ENCODE measurements around the gene TRNP1. TPM values are rescaled to one million over a fixed set of nuclear protein-coding genes. Genes with fewer than 3 reads are reported as not detected.

The TRNP1 gene
- total RNA-seq, 2 experiments from 2014 or later, result 0.19 to 0.20 TPM

GRCh38 chr1:27009601-27010197 is 16.2 kb downstream of the TRNP1 start:
- DNase-seq (no peak), ATAC-seq (ENCODE audit: poor library complexity) (no peak)
- H3K36me3 ChIP-seq (ENCODE audit: insufficient read depth, low read length), result no peaks in the 10 kb centered on the region
- Mint-ChIP-seq H3K27me3 (peaks cover 42% of the 10 kb centered on the region), H3K4me3 (no peak overlapping the region), H3K27ac (no peak overlapping the region), H3K9me3 (no peaks in the 10 kb centered on the region), H3K4me1 (ENCODE audit: low read depth) (peaks cover 5% of the 10 kb centered on the region), H3K36me3 (ENCODE audit: low read depth) (no peaks in the 10 kb centered on the region)
- H3K27ac ChIP-seq (ENCODE audit: low read depth in 1 of 2, low read length in 2 of 2), result no peak overlapping the region
- ChIA-PET CTCF (no interaction called here), POLR2A (no interaction called here)
- H3K27me3 ChIP-seq (ENCODE audit: control insufficient read depth in 1 of 2, insufficient read depth in 2 of 2, low read length in 2 of 2), result peaks cover 18 to 27% of the 10 kb centered on the region in 2 experiments
- H3K9me3 ChIP-seq (ENCODE audit: control insufficient read depth in 1 of 2, insufficient read depth in 1 of 2, low read length in 2 of 2), result peaks cover 0 to 7% of the 10 kb centered on the region in 2 experiments
- H3K4me3 ChIP-seq (ENCODE audit: low read length), result no peak overlapping the region
- intact Hi-C loops (cut with DNase I, micrococcal nuclease), result no loop called here
- no peak for TF ChIP-seq CTCF (IDR thresholded peaks at IDR 0.05)
- peaks cover 15% of the 10 kb centered on the region for H3K4me1 ChIP-seq (ENCODE audit: insufficient read depth, low read length)

- ChIA-PET CTCF (no interaction called here), POLR2A (no interaction called here)
- Mint-ChIP-seq H3K27ac (no peak overlapping the region), H3K4me1 (ENCODE audit: low read depth) (peaks cover 5% of the 10 kb centered on the region), H3K4me3 (no peak overlapping the region), H3K9me3 (no peaks in the 10 kb centered on the region), H3K36me3 (ENCODE audit: low read depth) (no peaks in the 10 kb centered on the region), H3K27me3 (peaks cover 42% of the 10 kb centered on the region)
- H3K36me3 ChIP-seq (ENCODE audit: insufficient read depth, low read length), result no peaks in the 10 kb centered on the region
- TF ChIP-seq CTCF (IDR thresholded peaks at IDR 0.05), result no peak
- ATAC-seq (ENCODE audit: poor library complexity) (no peak), DNase-seq (no peak)
- no peak overlapping the region for H3K27ac ChIP-seq (ENCODE audit: low read depth in 1 of 2, low read length in 2 of 2)
- H3K9me3 ChIP-seq (ENCODE audit: control insufficient read depth in 1 of 2, insufficient read depth in 1 of 2, low read length in 2 of 2), result peaks cover 0 to 7% of the 10 kb centered on the region in 2 experiments
- H3K27me3 ChIP-seq (ENCODE audit: control insufficient read depth in 1 of 2, insufficient read depth in 2 of 2, low read length in 2 of 2), result peaks cover 18 to 27% of the 10 kb centered on the region in 2 experiments
- H3K4me1 ChIP-seq (ENCODE audit: insufficient read depth, low read length), result peaks cover 15% of the 10 kb centered on the region
- intact Hi-C loops (cut with DNase I, micrococcal nuclease), result no loop called here
- no peak overlapping the region for H3K4me3 ChIP-seq (ENCODE audit: low read length)
Measured at GRCh38 chr1:27010226-27010994, 16.9 kb downstream of the TRNP1 start.

- H3K27me3 Mint-ChIP-seq, result peaks cover 44% of the 10 kb centered on the region
- ChIA-PET POLR2A (no interaction called here), CTCF (interaction anchor here (1.3 kb wide), 1 partner anchor 14 kb away, joined by 3 read pairs; no protein-coding TSS in a partner anchor)
- Histone ChIP-seq H3K36me3 (ENCODE audit: insufficient read depth, low read length) (no peaks in the 10 kb centered on the region), H3K27ac (ENCODE audit: low read depth in 1 of 2, low read length in 2 of 2) (no peak overlapping the region), H3K4me1 (ENCODE audit: insufficient read depth, low read length) (peaks cover 15% of the 10 kb centered on the region), H3K9me3 (ENCODE audit: control insufficient read depth in 1 of 2, insufficient read depth in 1 of 2, low read length in 2 of 2) (peaks cover 0 to 7% of the 10 kb centered on the region in 2 experiments), H3K4me3 (ENCODE audit: low read length) (no peak overlapping the region), H3K27me3 (ENCODE audit: control insufficient read depth in 1 of 2, insufficient read depth in 2 of 2, low read length in 2 of 2) (peaks cover 18 to 29% of the 10 kb centered on the region in 2 experiments)
- intact Hi-C loops (cut with DNase I, micrococcal nuclease), result no loop called here
- TF ChIP-seq CTCF (IDR thresholded peaks at IDR 0.05), result no peak
- DNase-seq, result no peak
- no peak for ATAC-seq (ENCODE audit: poor library complexity)
- no peak overlapping the region for H3K4me3 Mint-ChIP-seq
- no peaks in the 10 kb centered on the region for H3K9me3 Mint-ChIP-seq
- peaks cover 5% of the 10 kb centered on the region for H3K4me1 Mint-ChIP-seq (ENCODE audit: low read depth)
- no peaks in the 10 kb centered on the region for H3K36me3 Mint-ChIP-seq (ENCODE audit: low read depth)
- H3K27ac Mint-ChIP-seq, result no peak overlapping the region
Measured at GRCh38 chr1:27011058-27011764, 17.7 kb downstream of the TRNP1 start.
